ENCODE results near the gene EIF2AK2.
"Not testable (repeated sequence)": the region's sequence is repeated elsewhere in the genome, so short reads cannot be mapped to it uniquely, and the experiment has no call there.

The EIF2AK2 gene

GRCh38 chr2:37156857-37157714 lies at the start of gene EIF2AK2:
Gene EIF2AK2, minus strand, starts transcription at chr2:37156980. Its CDS starts 9,174 bp downstream, at chr2:37147806.
- DNase-seq (ENCODE audit: low read depth), result peak; percentile 46

DNA sequence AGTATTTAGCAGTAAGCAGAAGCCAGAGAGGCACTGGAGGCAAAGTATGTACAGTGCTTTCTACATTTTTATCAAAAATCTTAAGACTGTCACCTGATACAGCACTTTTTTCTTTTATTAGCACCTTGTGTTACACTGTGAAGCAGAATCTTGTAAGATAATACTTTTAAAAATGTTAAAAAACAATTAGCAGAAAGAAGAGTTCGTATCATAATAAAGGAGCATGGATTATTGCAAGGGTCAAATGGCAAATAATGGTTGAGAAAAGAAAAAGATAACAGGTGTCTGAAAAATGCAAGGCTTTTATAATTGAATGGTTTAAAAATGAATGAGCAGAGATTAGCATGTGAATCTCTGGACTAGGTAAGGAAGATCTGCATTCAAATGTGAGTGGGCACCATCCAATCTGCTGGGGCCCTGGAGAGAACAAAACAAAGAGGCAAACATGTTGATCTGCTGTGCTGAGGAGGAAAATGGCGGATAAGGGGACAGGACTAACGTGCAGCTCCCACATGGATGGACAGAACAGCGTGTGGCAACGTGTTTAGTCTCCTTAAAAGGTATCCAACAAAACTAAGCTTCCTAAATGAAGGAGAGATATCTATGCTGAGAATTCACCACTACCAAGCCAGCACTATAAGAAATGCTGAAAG lies 49.0 kb upstream of the EIF2AK2 start:
- DNase-seq (ENCODE audit: low read depth), result no peak

DNA sequence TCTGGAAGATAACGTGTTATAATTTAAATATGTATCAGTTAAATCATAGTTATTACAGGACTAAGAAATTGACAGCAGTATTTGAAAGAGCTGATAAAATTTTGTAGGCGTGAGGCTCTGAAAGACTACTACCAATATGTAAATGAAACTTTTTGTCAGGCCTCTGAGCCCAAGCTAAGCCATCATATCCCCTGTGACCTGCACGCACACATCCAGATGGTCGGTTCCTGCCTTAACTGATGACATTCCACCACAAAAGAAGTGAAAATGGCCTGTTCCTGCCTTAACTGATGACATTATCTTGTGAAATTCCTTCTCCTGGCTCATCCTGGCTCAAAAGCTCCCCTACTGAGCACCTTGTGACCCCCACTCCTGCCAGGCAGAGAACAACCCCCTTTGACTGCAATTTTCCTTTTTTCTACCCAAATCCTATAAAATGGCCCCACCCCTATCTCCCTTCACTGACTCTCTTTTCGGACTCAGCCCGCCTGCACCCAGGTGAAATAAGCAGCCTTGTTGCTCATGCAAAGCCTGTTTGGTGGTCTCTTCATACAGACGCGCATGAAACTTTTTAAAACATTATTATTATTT lies 48.4 kb upstream of the EIF2AK2 start:
- not testable (repeated sequence) for DNase-seq (ENCODE audit: low read depth)

- no peak for DNase-seq (ENCODE audit: low read depth)
Observed at GRCh38 chr2:37203708-37204107, 46.9 kb upstream of the EIF2AK2 start.

DNA sequence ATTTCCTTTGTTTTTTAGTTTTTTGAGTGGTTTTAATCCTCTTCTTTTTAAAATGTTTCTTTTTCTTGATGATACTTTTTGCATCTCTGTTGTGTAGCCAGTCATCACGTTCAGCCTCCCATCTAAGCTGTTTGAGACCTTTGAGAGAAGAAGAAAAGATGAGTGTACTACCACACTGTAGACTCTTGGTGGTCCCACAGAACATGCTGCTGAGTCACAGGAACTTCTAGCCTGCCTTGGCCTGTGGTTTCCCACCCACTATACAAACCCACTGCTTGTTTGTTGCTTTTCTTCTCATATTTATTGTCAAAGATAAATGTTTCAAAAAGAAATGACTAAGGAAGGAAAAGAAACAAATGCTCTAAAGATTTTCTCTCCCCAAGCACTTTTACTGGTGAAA lies 45.0 kb upstream of the EIF2AK2 start:
- DNase-seq (ENCODE audit: low read depth), result no peak

DNA sequence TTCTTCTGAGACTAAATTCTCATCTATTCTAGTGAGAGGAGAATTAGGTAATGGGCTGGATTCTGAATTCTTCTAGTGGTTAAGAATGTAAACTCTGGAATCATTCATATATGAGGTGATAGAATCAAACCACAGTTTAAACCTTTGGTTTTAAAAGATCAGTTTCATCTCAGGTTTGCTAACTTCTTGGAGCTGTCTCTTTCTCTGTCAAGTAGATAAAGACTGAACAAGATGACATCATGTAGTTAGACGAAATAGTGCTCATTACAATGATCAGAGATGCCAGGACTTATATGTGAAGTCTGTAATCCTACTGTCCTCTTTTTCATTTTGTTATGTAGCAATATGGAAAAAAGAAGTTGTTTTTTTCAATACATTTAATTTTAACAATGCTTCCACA lies 44.4 kb upstream of the EIF2AK2 start:
- DNase-seq (ENCODE audit: low read depth), result no peak

GRCh38 chr2:37198681-37199065 lies 41.9 kb upstream of the EIF2AK2 start:
- no peak for DNase-seq (ENCODE audit: low read depth)

GRCh38 chr2:37196320-37197195 lies 39.8 kb upstream of the EIF2AK2 start, which contains the start of gene CEBPZOS:
Gene CEBPZOS, plus strand, starts transcription at chr2:37196496. Its CDS starts 3,209 bp downstream, at chr2:37199705.
- DNase-seq (ENCODE audit: low read depth), result peak; percentile 79

DNA sequence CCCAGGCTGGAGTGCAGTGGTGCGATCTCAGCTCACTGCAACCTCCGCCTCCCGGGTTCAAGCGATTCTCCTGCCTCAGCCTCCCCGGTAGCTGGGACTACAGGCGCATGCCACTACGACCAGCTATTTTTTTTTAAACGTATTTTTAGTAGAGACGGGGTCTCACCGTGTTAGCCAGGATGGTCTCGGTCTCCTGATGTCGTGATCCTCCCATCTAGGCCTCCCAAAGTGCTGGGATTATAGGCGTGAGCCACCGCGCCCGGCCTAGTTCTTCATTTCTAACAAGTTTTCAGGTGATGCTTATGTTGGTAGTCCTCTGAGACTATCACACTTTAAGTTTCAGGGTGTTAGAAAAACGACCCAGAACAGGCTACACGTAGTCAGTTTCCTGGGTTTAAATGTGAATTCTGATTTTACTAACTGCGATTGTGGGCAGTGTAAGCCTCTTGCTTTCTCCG lies 39.1 kb upstream of the EIF2AK2 start:
- DNase-seq (ENCODE audit: low read depth), result not testable (repeated sequence)

DNA sequence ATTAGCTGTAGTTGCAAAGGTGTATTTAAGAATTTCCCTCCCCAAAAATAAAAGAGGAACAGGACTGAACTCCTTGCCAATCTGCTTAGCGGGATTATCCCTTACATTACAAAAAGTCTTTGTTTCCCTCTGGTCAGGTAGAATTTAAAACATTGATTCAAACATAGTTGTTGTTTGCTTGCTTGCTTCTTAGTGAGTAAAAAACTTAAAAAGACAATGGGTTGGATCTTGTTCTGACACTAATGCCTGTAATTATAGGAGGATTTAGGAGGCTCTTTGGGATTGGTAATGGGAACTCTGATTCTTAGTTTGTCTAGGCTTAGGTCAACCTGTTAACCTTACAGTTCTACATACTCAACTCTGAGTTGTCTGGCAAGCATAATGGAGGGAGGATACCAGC lies 35.8 kb upstream of the EIF2AK2 start:
- DNase-seq (ENCODE audit: low read depth), result no peak

GRCh38 chr2:37191747-37192146 lies 35.0 kb upstream of the EIF2AK2 start:
- DNase-seq (ENCODE audit: low read depth), result no peak

DNA sequence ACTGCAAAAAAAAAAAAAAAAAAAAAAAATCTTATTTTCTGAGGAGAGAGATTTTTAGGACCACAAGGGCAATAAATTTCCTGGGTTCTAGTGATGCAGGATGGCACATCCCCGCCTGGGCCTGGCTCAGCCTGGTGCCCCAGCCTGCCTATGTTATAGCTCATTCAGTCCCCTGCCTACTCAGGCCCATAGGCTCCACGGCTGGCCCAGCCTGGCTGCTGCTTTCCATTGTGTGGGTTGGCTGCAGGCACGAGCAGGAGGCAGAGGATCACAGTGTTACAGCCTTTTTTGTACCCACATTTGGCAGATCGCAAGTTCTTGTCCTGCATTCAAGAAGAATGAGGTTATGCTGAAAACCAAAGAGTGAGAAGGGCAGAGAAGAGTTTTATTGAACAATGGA lies 34.5 kb upstream of the EIF2AK2 start:
- no peak for DNase-seq (ENCODE audit: low read depth)

GRCh38 chr2:37190290-37190689 lies 33.5 kb upstream of the EIF2AK2 start:
- DNase-seq (ENCODE audit: low read depth), result no peak

GRCh38 chr2:37189452-37190153 lies 32.8 kb upstream of the EIF2AK2 start:
- DNase-seq (ENCODE audit: low read depth), result no peak

- DNase-seq (ENCODE audit: low read depth), result no peak
Observed at GRCh38 chr2:37188570-37188969, 31.8 kb upstream of the EIF2AK2 start, which contains the start of gene SULT6B1. Gene SULT6B1, minus strand, starts transcription at chr2:37188670. Its CDS starts 30 bp downstream, at chr2:37188640.

DNA sequence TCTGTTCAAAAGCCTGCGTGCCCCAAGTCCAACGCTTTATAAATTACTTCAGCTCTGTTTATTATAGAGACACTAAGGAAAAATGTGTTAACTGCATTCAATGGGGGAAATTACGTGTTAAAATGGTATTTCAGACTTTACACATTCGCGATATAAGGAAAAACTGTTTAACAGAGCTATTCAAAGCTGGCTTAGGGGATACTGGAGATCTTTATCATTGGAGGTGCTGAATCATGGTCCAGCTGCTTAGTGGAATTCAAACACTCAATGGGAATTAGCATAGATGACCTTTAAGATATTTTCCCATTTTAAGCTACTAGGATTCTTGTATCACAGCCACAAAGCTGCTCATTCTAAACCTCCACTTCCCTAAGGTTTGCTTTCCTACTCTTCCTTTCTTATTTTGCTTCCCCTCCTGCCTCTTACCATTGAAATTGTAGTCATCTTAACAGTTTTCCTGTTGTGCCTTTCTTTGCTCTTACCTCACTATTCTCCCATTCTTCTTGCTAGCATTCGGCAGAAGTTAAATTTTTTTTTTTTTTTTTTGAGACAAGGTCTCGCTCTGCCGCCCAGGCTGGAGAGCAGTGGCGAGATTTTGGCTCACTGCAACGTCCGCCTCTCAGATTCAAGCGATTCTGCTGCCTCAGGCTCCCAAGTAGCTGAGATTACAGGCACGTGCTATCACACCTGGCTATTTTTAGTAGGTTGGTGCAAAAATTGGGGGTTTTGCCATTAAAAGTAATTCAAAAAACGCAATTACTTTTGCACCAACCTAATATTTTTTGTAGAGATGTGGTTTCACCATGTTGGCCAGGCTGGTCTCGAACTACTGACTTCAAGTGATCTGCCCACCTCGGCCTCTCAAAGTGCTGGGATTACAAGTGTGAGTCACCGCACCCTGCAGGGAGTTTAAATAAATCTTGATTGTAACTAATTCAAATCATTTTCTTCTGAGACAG lies 25.2 kb upstream of the EIF2AK2 start:
- DNase-seq (ENCODE audit: low read depth), result no peak

- DNase-seq (ENCODE audit: low read depth), result no peak
Observed at GRCh38 chr2:37180640-37181039, 23.9 kb upstream of the EIF2AK2 start.

GRCh38 chr2:37180006-37180639 lies 23.3 kb upstream of the EIF2AK2 start:
- no peak for DNase-seq (ENCODE audit: low read depth)

DNA sequence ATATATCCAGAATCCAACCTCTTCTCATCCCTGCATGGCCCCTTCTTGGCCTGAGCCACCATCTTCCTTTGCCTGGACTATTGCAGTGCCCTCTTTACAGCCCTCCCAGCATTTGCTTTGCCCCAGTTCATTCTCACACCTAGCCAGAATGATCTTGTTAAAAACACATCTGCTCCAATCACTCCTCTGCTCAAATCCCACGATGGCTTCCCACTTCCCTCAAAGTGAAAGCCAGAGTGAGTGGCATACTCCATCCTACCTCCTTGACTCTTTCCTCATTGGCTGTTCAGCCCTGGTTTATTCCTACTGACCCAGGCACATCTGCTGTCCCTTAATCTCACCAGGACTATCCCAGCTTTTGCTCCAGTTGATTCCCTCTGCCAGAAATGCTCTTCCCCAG lies 17.0 kb upstream of the EIF2AK2 start:
- no peak for DNase-seq (ENCODE audit: low read depth)

DNA sequence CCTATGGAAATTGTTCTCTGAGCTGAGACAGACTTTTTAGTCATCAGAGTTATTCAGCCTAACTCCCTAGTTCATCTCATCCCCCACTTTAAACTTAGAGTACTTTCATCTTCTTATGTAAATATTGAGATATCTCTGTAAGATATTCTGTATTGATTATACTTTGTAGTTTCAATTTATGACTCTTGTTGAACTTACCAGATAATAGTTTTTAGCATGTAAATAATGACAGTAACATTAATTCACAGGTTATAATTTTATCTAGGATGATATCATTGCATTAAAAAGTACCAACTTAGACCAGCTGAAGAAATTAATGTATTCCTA lies 14.8 kb upstream of the EIF2AK2 start:
- DNase-seq (ENCODE audit: low read depth), result no peak

Data from stimulated activated CD8-positive, alpha-beta memory T cell treated with anti-CD3 and anti-CD28 coated beads, Interleukin-7, amount 100 ng/mL, for 24 hours (primary cell).